Heart left ventricle (tissue), 16 donors: ENCODE measurements around the gene RREB1. TPM values are rescaled to one million over a fixed set of nuclear protein-coding genes. Genes with fewer than 3 reads are reported as not detected.

Experiments
- ATAC-seq, 4 donors: fragments of 200-7000 bp; cut with Tn5 transposase; one replicate each; pipeline ENCODE4 v1.9.1; 2020 to 2022; ENCODE audit warnings: moderate library complexity in 4 of 4, mild to moderate bottlenecking in 3 of 4, moderate number of reproducible peaks in 1 of 4
- DNase-seq, 5 donors: peaks; one replicate each; pipeline ENCODE4 v3.0.0-alpha.2; 2020
- H3K27ac ChIP-seq, 12 donors: fragments of 200-600 bp; sonication (generic) in 4 of 12; one replicate each; pipeline versions ENCODE4 v1.5.0 to v1.8.0; 2016 to 2022; ENCODE audit warnings: mild to moderate bottlenecking in 2 of 12
- H3K27me3 ChIP-seq, 9 donors: fragments of 200-600 bp; sonication (generic) in 2 of 9; one replicate each; pipeline versions ENCODE4 v1.5.1 to v1.8.0; 2016 to 2022; ENCODE audit warnings: mild to moderate bottlenecking in 3 of 9
- H3K36me3 ChIP-seq, 9 donors: fragments of 200-600 bp; sonication (generic) in 2 of 9; one replicate each; pipeline versions ENCODE4 v1.5.0 to v1.8.0; 2018 to 2022; ENCODE audit warnings: mild to moderate bottlenecking in 2 of 9
- H3K4me1 ChIP-seq, 12 donors: fragments of 200-600 bp; sonication (generic) in 4 of 12; one replicate each; pipeline versions ENCODE4 v1.5.0 to v1.8.0; 2016 to 2022; ENCODE audit warnings: mild to moderate bottlenecking in 3 of 12
- H3K4me3 ChIP-seq, 12 donors: fragments of 200-600 bp; sonication (generic) in 4 of 12; one replicate each; pipeline versions ENCODE4 v1.5.0 to v1.8.0; 2017 to 2022; ENCODE audit warnings: mild to moderate bottlenecking in 9 of 12, moderate library complexity in 4 of 12
- H3K9me3 ChIP-seq, 12 donors: fragments of 200-600 bp; sonication (generic) in 4 of 12; one replicate each; pipeline versions ENCODE4 v1.5.0 to v1.8.0; 2016 to 2022; ENCODE audit warnings: mild to moderate bottlenecking in 1 of 12
- CTCF ChIP-seq, 12 donors: fragments of 200-600 bp; sonication (generic) in 4 of 12; IDR thresholded peaks; one replicate each; pipeline versions ENCODE4 v1.5.0 to v1.8.0; 2018 to 2022; ENCODE audit warnings: antibody characterized with exemption in 12 of 12, mild to moderate bottlenecking in 5 of 12
- POLR2A ChIP-seq, 2 donors: fragments of 450-650 bp; IDR thresholded peaks; one replicate each; pipeline ENCODE4 v1.6.1; 2017; ENCODE audit warnings: antibody characterized with exemption in 2 of 2, mild to moderate bottlenecking in 2 of 2, moderate library complexity in 2 of 2
- WGBS, 4 donors: extraction: QIAGEN DNeasy Blood & Tissue Kit in 2 of 4; methylation state at CpG; one replicate each; pipeline versions ENCODE4 v1.1.5 to v1.1.7; 2013 to 2018; 5-methylcytosine and 5-hydroxymethylcytosine counted together
- intact Hi-C, 10 donors: fragments of 100-400 bp; cut with DNase I; formaldehyde crosslinking; loops; one replicate each; pipeline versions ENCODE4 v1.11.1 to v1.14.2; 2022
- polyA plus RNA-seq, 2 donors: library from polyadenylated mRNA; stranded (reverse); fragments of 200-250 nt; gene quantifications; one replicate each; pipeline ENCODE4 v1.2.3, GENCODE V29; 2013
- total RNA-seq, 9 donors: library from RNA; depleted of rRNA in 2 of 9; stranded (reverse); fragments of >200 nt in 2 of 9; fragmentation: NEBNext Ultra II Directional in 3 of 9; extraction: Animal tissue kit (Norgen Biotek cat#: 25700) in 3 of 9; gene quantifications; one replicate each; pipeline versions ENCODE4 v1.1.0 to v1.2.4, GENCODE V29; 2016 to 2023
- donor health status: ischemic (EF 13 %, LVEDD 7.1; RV severe dilation, severe dysfunction).
- donor health status: healthy with polysubstance abuse.
- donor health status: DM: no; HTN: yes; CAD: no.
- donor health status: DM: no; HTN: no; CAD: no.
- donor health status: ischemic (EF 25% LVEDD 6.9; RV normal size, moderate dysfunction).
- donor health status: ischemic (EF 25% LVEDD 5.7; RV mildly dilated, moderate dysfunction).
- donor health status: healthy.
- donor health status: DM: yes; HTN: yes; CAD: no.
- donor health status: ischemic (EF 35%, LVEDD 5.7; RV mildly dilated, moderate dysfunction).
- donor health status: nonischemic (EF 11% LVEDD 7.7; RV severe dilation, severe dysfunction).
- donor health status: DM: yes; HTN: yes; CAD: no.
- donor health status: PGD.
- donor health status: ischemic (EF 29% LVEDD 5.4; RV normal size, mild dysfunction).
- donor health status: nonischemic (EF 23%, LVEDD 6.1; RV moderate dilation, normal function).

Gene RREB1
- total and polyA plus RNA-seq, 11 donors = 8.7 to 49.4 (median 35.7) TPM

DNA sequence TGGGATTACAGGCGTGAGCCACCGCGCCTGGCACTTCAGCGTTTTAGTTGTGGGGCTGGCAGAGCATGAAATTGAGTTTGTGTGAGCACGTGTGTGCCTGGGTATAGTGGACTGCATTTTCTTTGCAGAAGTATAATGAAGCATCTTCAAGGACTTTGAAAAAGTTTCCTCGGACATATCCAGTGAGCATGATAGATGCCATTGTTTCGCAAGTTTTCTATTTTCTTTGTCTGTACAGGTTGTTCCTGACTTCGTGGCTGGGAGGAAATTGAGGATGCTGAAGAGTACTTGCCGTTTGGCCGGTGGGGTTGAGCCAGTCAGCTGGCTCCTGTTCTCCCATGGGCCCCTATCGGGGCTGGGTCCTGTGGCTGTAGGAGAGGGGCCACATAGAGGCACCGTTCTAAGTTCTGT is 55.9 kb downstream of the RREB1 start:
- Histone ChIP-seq H3K4me1 (peaks cover 6 to 91% (median 64%) of the 10 kb centered on the region in 12 donors), H3K4me3 (no peak overlapping the region), H3K27me3 (no peaks in the 10 kb centered on the region), H3K36me3 (peaks cover 0 to 4% (median 0%) of the 10 kb centered on the region in 9 donors), H3K9me3 (no peaks in the 10 kb centered on the region), H3K27ac (no peak overlapping the region)
- ATAC-seq = no peak
- DNase-seq = no peak
- WGBS, 4 donors = 78 to 86% (median 83%) methylated on average over 12 of the region's 12 CpGs
- intact Hi-C loops = no loop called here
- TF ChIP-seq CTCF (IDR thresholded peaks at IDR 0.05) (no peak), POLR2A (IDR thresholded peaks at IDR 0.05) (no peak)

DNA sequence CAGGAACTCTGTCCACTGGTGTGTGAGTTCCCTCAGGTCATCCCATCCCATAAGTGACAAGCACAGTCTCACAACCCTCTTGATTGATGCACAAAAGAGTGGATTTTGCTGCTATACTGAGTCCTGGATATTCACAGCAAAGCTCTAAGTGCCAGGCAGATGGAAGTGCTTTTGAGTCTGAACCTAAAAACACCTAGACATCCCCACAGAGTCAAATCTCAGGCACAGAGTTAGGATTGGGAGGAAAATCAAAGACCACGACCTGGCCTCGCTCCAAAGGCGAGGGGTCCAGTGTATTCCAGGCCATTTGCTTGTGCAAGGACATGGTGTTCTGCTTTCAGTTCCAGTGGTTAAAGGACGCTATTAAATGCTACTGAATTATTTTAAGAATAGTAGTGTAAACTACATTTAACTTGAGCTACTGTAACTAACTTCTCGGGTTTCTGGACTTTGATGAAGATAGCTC is 56.8 kb downstream of the RREB1 start:
- DNase-seq (no peak), ATAC-seq (no peak)
- Histone ChIP-seq H3K27ac (peak overlapping the region in 7 of 12 donors; percentile 0 to 68 (median 26)), H3K27me3 (no peaks in the 10 kb centered on the region), H3K9me3 (no peaks in the 10 kb centered on the region), H3K4me3 (no peak overlapping the region), H3K36me3 (peaks cover 0 to 4% (median 0%) of the 10 kb centered on the region in 9 donors), H3K4me1 (peaks cover 14 to 91% (median 68%) of the 10 kb centered on the region in 12 donors)
- WGBS, 4 donors = 40 to 65% (median 59%) methylated on average over 4 to 5 of the region's 5 CpGs
- intact Hi-C loops = no loop called here
- no peak for TF ChIP-seq POLR2A (IDR thresholded peaks at IDR 0.05)
- no peak for TF ChIP-seq CTCF (IDR thresholded peaks at IDR 0.05)

DNA sequence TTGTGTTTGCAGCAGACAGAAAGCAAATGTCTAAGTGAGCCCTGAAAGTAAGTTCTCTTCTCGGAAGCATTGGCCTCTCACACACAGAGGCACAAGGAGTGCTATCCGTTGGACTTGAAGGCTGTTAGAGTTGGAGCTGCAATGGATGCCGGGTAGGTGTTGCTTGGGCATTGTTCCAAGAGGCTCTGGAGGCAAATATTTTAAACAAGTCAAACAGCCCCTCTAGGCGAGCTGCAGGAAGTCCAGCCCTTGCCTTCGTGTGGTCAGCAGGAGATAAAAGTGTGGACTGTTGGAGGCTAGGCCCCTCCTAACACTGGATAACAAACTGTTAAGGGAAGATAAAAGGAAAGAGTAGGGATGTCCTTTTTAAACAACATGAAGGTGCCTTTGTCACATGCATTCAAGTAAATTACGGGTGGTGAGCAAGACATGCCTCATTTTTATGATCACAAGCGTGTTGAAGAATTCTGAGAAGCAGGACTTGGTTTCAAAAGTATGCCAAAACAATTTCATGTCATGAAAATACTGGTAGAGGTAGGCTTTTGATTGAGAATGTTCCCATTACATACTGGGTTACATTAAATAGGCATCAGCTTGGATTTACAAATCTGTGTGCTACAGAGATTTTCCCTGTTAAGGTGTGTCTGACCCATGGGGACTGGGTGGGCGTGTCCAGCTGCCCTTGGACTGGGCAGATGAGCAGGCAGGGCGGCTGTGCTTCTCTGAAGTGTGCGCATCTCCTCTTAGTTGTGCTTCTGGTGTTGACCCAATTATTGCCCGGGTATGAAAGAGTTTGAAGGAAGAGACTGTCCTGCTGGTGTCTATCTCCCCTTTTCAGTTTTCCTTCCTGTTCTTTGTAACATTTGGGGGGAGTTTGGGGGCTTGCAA is 57.5 kb downstream of the RREB1 start:
- H3K27me3 ChIP-seq = no peaks in the 10 kb centered on the region
- ATAC-seq (peak in 3 of 4 donors; percentile 16 to 32 (median 25)), DNase-seq (no peak)
- intact Hi-C loops = no loop called here
- peaks cover 0 to 4% (median 0%) of the 10 kb centered on the region in 9 donors for H3K36me3 ChIP-seq
- H3K4me1 ChIP-seq = peaks cover 19 to 96% (median 72%) of the 10 kb centered on the region in 12 donors
- no peak overlapping the region for H3K4me3 ChIP-seq
- H3K9me3 ChIP-seq = no peaks in the 10 kb centered on the region
- no peak for TF ChIP-seq POLR2A (IDR thresholded peaks at IDR 0.05)
- no peak for TF ChIP-seq CTCF (IDR thresholded peaks at IDR 0.05)
- 49 to 53% (median 51%) methylated on average over 11 of the region's 11 CpGs for WGBS, 4 donors
- peak overlapping the region in 7 of 12 donors; percentile 0 to 68 (median 26) for H3K27ac ChIP-seq

GRCh38 chr6:7165890-7166267 is 58.1 kb downstream of the RREB1 start:
- peak overlapping the region in 4 of 12 donors; percentile 3 to 68 (median 30) for H3K27ac ChIP-seq
- DNase-seq (no peak), ATAC-seq (no peak)
- intact Hi-C loops = no loop called here
- no peak overlapping the region for H3K4me3 ChIP-seq
- H3K4me1 ChIP-seq = peaks cover 19 to 100% (median 77%) of the 10 kb centered on the region in 12 donors
- no peak for TF ChIP-seq CTCF (IDR thresholded peaks at IDR 0.05)
- no peak for TF ChIP-seq POLR2A (IDR thresholded peaks at IDR 0.05)
- H3K9me3 ChIP-seq = no peaks in the 10 kb centered on the region
- H3K36me3 ChIP-seq = peaks cover 0 to 4% (median 0%) of the 10 kb centered on the region in 9 donors
- 64 to 88% (median 83%) methylated on average over 4 of the region's 4 CpGs for WGBS, 4 donors
- no peaks in the 10 kb centered on the region for H3K27me3 ChIP-seq
